Mesenchymal stem cell (in vitro differentiated cells and primary cell): ENCODE measurements around the gene NFIB.

ENCODE experiments used
- DNase-seq: peaks from one replicate; pipeline ENCODE4 v3.0.0-alpha.2; 2013
- H2AFZ ChIP-seq: one replicate; pipeline ENCODE4 v1.6.1; 2013; ENCODE audit warnings: low read depth, mild to moderate bottlenecking, control low read depth, inconsistent platforms, low read length, moderate library complexity
- H2AK5ac ChIP-seq: 2 replicates; pipeline ENCODE4 v1.6.1; 2013; ENCODE audit warnings: low read length, moderate library complexity, mild to moderate bottlenecking, inconsistent platforms; ENCODE audit not compliant: severe bottlenecking
- H2BK120ac ChIP-seq: one replicate; pipeline ENCODE4 v1.6.1; 2013; ENCODE audit warnings: low read depth, mild to moderate bottlenecking, inconsistent platforms, low read length, moderate library complexity
- H2BK12ac ChIP-seq, 2 experiments: one replicate each; pipeline ENCODE4 v1.6.1; 2013; ENCODE audit warnings: inconsistent platforms in 2 of 2, low read length in 2 of 2, mild to moderate bottlenecking in 2 of 2, moderate library complexity in 2 of 2, control low read depth in 1 of 2
- H2BK15ac ChIP-seq: one replicate; pipeline ENCODE4 v1.6.1; 2013; ENCODE audit warnings: mild to moderate bottlenecking, low read depth, inconsistent platforms; ENCODE audit not compliant: poor library complexity, severe bottlenecking
- H2BK5ac ChIP-seq: 2 replicates; pipeline ENCODE4 v1.6.1; 2013; ENCODE audit warnings: low read depth, mild to moderate bottlenecking, low read length, control low read depth, inconsistent platforms; ENCODE audit not compliant: poor library complexity, severe bottlenecking
- H3K14ac ChIP-seq, 2 experiments: one replicate each; pipeline ENCODE4 v1.6.1; 2013; ENCODE audit warnings: inconsistent platforms in 2 of 2, low read length in 2 of 2, control low read depth in 1 of 2, mild to moderate bottlenecking in 1 of 2, moderate library complexity in 1 of 2
- H3K18ac ChIP-seq, 2 experiments: one replicate each; pipeline ENCODE4 v1.6.1; 2013; ENCODE audit warnings: inconsistent platforms in 2 of 2, low read length in 2 of 2, control low read depth in 1 of 2, low read depth in 1 of 2, mild to moderate bottlenecking in 1 of 2
- H3K23ac ChIP-seq, 2 experiments: one replicate each; pipeline ENCODE4 v1.6.1; 2013; ENCODE audit warnings: inconsistent platforms in 2 of 2, low read length in 2 of 2, mild to moderate bottlenecking in 2 of 2, moderate library complexity in 2 of 2, control low read depth in 1 of 2
- H3K27ac ChIP-seq: 2 replicates; pipeline ENCODE4 v1.5.1; 2013; ENCODE audit warnings: mild to moderate bottlenecking, moderate library complexity, low read length, control low read depth, inconsistent platforms; ENCODE audit not compliant: poor library complexity, severe bottlenecking
- H3K27me3 ChIP-seq, 2 experiments: 2 replicates each; pipeline versions ENCODE4 v1.6.1 to v1.7.0; 2013; ENCODE audit warnings: low read length in 2 of 2, mild to moderate bottlenecking in 2 of 2, moderate library complexity in 2 of 2, control low read depth in 1 of 2, inconsistent platforms in 1 of 2; ENCODE audit not compliant: control insufficient read depth in 1 of 2, insufficient read depth in 1 of 2
- H3K36me3 ChIP-seq, 2 experiments: 2 replicates each; pipeline versions ENCODE4 v1.6.1 to v1.7.0; 2013; ENCODE audit warnings: low read length in 2 of 2, control low read depth in 1 of 2, inconsistent platforms in 1 of 2, low read depth in 1 of 2, mild to moderate bottlenecking in 1 of 2; ENCODE audit not compliant: insufficient read depth in 2 of 2, control insufficient read depth in 1 of 2
- H3K4ac ChIP-seq, 2 experiments: one replicate each; pipeline ENCODE4 v1.6.1; 2013; ENCODE audit warnings: inconsistent platforms in 2 of 2, low read length in 2 of 2, mild to moderate bottlenecking in 2 of 2, moderate library complexity in 2 of 2, control low read depth in 1 of 2, low read depth in 1 of 2
- H3K4me1 ChIP-seq: 2 replicates; pipeline ENCODE4 v1.6.1; 2013; ENCODE audit warnings: low read depth, low read length, control low read depth; ENCODE audit not compliant: control insufficient read depth, insufficient read depth
- H3K4me2 ChIP-seq: 2 replicates; pipeline ENCODE4 v1.6.1; 2013; ENCODE audit warnings: low read length, mild to moderate bottlenecking, inconsistent platforms; ENCODE audit not compliant: poor library complexity, severe bottlenecking
- H3K4me3 ChIP-seq, 2 experiments: 2 replicates each; pipeline versions ENCODE4 v1.5.1 to v1.7.0; 2013; ENCODE audit warnings: low read length in 2 of 2, mild to moderate bottlenecking in 2 of 2, control low read depth in 1 of 2, low read depth in 1 of 2; ENCODE audit not compliant: insufficient read depth in 1 of 2
- H3K79me1 ChIP-seq: replicated peaks from 2 replicates; pipeline ENCODE4 v1.6.1; 2013; ENCODE audit warnings: mild to moderate bottlenecking, control low read depth, low read length, inconsistent platforms; ENCODE audit not compliant: poor library complexity, severe bottlenecking
- H3K9ac ChIP-seq: 2 replicates; pipeline ENCODE4 v1.7.0; 2013; ENCODE audit warnings: mild to moderate bottlenecking, low read length, moderate library complexity
- H3K9me3 ChIP-seq: 2 replicates; pipeline ENCODE4 v1.7.0; 2013; ENCODE audit warnings: mild to moderate bottlenecking, low read length; ENCODE audit not compliant: control insufficient read depth
- H4K8ac ChIP-seq: one replicate; pipeline ENCODE4 v1.6.1; 2013; ENCODE audit warnings: inconsistent platforms, mild to moderate bottlenecking, low read length, moderate library complexity
- H4K91ac ChIP-seq: one replicate; pipeline ENCODE4 v1.6.1; 2013; ENCODE audit warnings: mild to moderate bottlenecking, low read length, inconsistent platforms
- WGBS: methylation state at CpG from one replicate; pipeline ENCODE4 v1.1.7; 2013; ENCODE audit warnings: mixed read lengths; 5-methylcytosine and 5-hydroxymethylcytosine counted together

NFIB gene

GRCh38 chr9:14156046-14156445 is 157.9 kb downstream of the NFIB start:
- no peak for DNase-seq
- H2BK5ac ChIP-seq = no peak overlapping the region
- no peak overlapping the region for H3K27ac ChIP-seq
- no peak overlapping the region for H4K91ac ChIP-seq
- no peaks in the 10 kb centered on the region for H3K27me3 ChIP-seq
- H3K14ac ChIP-seq = no peak overlapping the region
- no peak overlapping the region for H2BK15ac ChIP-seq
- H3K9ac ChIP-seq = no peak overlapping the region
- no peak overlapping the region for H2BK120ac ChIP-seq
- no peak overlapping the region for H3K4me2 ChIP-seq
- no peak overlapping the region for H3K18ac ChIP-seq
- no peaks in the 10 kb centered on the region for H3K9me3 ChIP-seq
- no peak overlapping the region for H2AFZ ChIP-seq
- peaks cover 0 to 12% of the 10 kb centered on the region in 2 experiments for H3K36me3 ChIP-seq
- H3K4ac ChIP-seq = no peak overlapping the region
- H4K8ac ChIP-seq = no peak overlapping the region
- H2BK12ac ChIP-seq = no peak overlapping the region
- no peak overlapping the region for H2AK5ac ChIP-seq
- peaks cover 10% of the 10 kb centered on the region for H3K79me1 ChIP-seq
- 89% methylated on average over 6 of the region's 6 CpGs for WGBS
- H3K4me1 ChIP-seq = peaks cover 2% of the 10 kb centered on the region
- no peak overlapping the region for H3K23ac ChIP-seq
- no peak overlapping the region for H3K4me3 ChIP-seq

- Histone ChIP-seq H2AK5ac (no peak overlapping the region), H2BK120ac (no peak overlapping the region), H3K27ac (no peak overlapping the region), H2BK12ac (no peak overlapping the region), H3K27me3 (no peaks in the 10 kb centered on the region), H3K9ac (no peak overlapping the region), H3K18ac (no peak overlapping the region), H3K14ac (no peak overlapping the region), H3K4ac (no peak overlapping the region), H2BK5ac (no peak overlapping the region), H4K8ac (no peak overlapping the region), H2AFZ (no peak overlapping the region), H3K23ac (no peak overlapping the region), H3K36me3 (peaks cover 0 to 12% of the 10 kb centered on the region in 2 experiments), H4K91ac (no peak overlapping the region), H3K4me1 (peaks cover 2% of the 10 kb centered on the region), H3K9me3 (no peaks in the 10 kb centered on the region), H3K4me2 (no peak overlapping the region), H3K79me1 (peaks cover 10% of the 10 kb centered on the region), H3K4me3 (no peak overlapping the region), H2BK15ac (no peak overlapping the region)
- no CpG with 5 or more reads among the region's 1 CpG for WGBS
- no peak for DNase-seq
Observed at GRCh38 chr9:14155237-14155636, 158.7 kb downstream of the NFIB start.

- H3K9me3 ChIP-seq = no peaks in the 10 kb centered on the region
- H2BK120ac ChIP-seq = no peak overlapping the region
- H2AFZ ChIP-seq = no peak overlapping the region
- peaks cover 0 to 15% of the 10 kb centered on the region in 2 experiments for H3K36me3 ChIP-seq
- H3K4me3 ChIP-seq = peak overlapping the region in 1 of 2 experiments; percentile 35
- no peak overlapping the region for H2BK15ac ChIP-seq
- no peak overlapping the region for H2BK12ac ChIP-seq
- no peak for DNase-seq
- no peak overlapping the region for H3K18ac ChIP-seq
- H3K14ac ChIP-seq = no peak overlapping the region
- WGBS = 63% methylated on average over 3 of the region's 3 CpGs
- H2BK5ac ChIP-seq = no peak overlapping the region
- no peak overlapping the region for H4K91ac ChIP-seq
- no peak overlapping the region for H3K27ac ChIP-seq
- peak overlapping the region; percentile 64 for H3K9ac ChIP-seq
- H3K23ac ChIP-seq = no peak overlapping the region
- no peak overlapping the region for H3K4ac ChIP-seq
- no peak overlapping the region for H4K8ac ChIP-seq
- no peak overlapping the region for H3K4me2 ChIP-seq
- peaks cover 11% of the 10 kb centered on the region for H3K79me1 ChIP-seq
- no peaks in the 10 kb centered on the region for H3K27me3 ChIP-seq
- H3K4me1 ChIP-seq = no peaks in the 10 kb centered on the region
- H2AK5ac ChIP-seq = no peak overlapping the region
Observed at GRCh38 chr9:14153310-14153720, 160.6 kb downstream of the NFIB start.

- Histone ChIP-seq H3K4me1 (no peaks in the 10 kb centered on the region), H2BK15ac (no peak overlapping the region), H2BK5ac (no peak overlapping the region), H3K36me3 (peaks cover 0 to 15% of the 10 kb centered on the region in 2 experiments), H3K4ac (no peak overlapping the region), H3K4me3 (no peak overlapping the region), H4K8ac (no peak overlapping the region), H2BK120ac (no peak overlapping the region), H2AK5ac (no peak overlapping the region), H3K18ac (no peak overlapping the region), H3K9me3 (no peaks in the 10 kb centered on the region), H2BK12ac (no peak overlapping the region), H3K27ac (no peak overlapping the region), H3K4me2 (no peak overlapping the region), H4K91ac (no peak overlapping the region), H3K79me1 (peaks cover 7% of the 10 kb centered on the region), H2AFZ (no peak overlapping the region), H3K23ac (no peak overlapping the region), H3K27me3 (no peaks in the 10 kb centered on the region), H3K9ac (no peak overlapping the region), H3K14ac (no peak overlapping the region)
- DNase-seq = no peak
- WGBS = 92% methylated on average over 3 of the region's 3 CpGs
Observed at GRCh38 chr9:14151451-14151850, 162.5 kb downstream of the NFIB start.
